Heart left ventricle (tissue), 16 donors: ENCODE data around the gene NFIA. TPM values are rescaled to one million over a fixed set of nuclear protein-coding genes. Genes with fewer than 3 reads are reported as not detected.

Experiments used
- ATAC-seq, 4 donors: fragments of 200-7000 bp; cut with Tn5 transposase; one replicate each; pipeline ENCODE4 v1.9.1; 2020 to 2022; ENCODE audit warnings: moderate library complexity in 4 of 4, mild to moderate bottlenecking in 3 of 4, moderate number of reproducible peaks in 1 of 4
- DNase-seq, 5 donors: peaks; one replicate each; pipeline ENCODE4 v3.0.0-alpha.2; 2020
- H3K27ac ChIP-seq, 12 donors: fragments of 200-600 bp; sonication (generic) in 4 of 12; one replicate each; pipeline versions ENCODE4 v1.5.0 to v1.8.0; 2016 to 2022; ENCODE audit warnings: mild to moderate bottlenecking in 2 of 12
- H3K27me3 ChIP-seq, 9 donors: fragments of 200-600 bp; sonication (generic) in 2 of 9; one replicate each; pipeline versions ENCODE4 v1.5.1 to v1.8.0; 2016 to 2022; ENCODE audit warnings: mild to moderate bottlenecking in 3 of 9
- H3K36me3 ChIP-seq, 9 donors: fragments of 200-600 bp; sonication (generic) in 2 of 9; one replicate each; pipeline versions ENCODE4 v1.5.0 to v1.8.0; 2018 to 2022; ENCODE audit warnings: mild to moderate bottlenecking in 2 of 9
- H3K4me1 ChIP-seq, 12 donors: fragments of 200-600 bp; sonication (generic) in 4 of 12; one replicate each; pipeline versions ENCODE4 v1.5.0 to v1.8.0; 2016 to 2022; ENCODE audit warnings: mild to moderate bottlenecking in 3 of 12
- H3K4me3 ChIP-seq, 12 donors: fragments of 200-600 bp; sonication (generic) in 4 of 12; one replicate each; pipeline versions ENCODE4 v1.5.0 to v1.8.0; 2017 to 2022; ENCODE audit warnings: mild to moderate bottlenecking in 9 of 12, moderate library complexity in 4 of 12
- H3K9me3 ChIP-seq, 12 donors: fragments of 200-600 bp; sonication (generic) in 4 of 12; one replicate each; pipeline versions ENCODE4 v1.5.0 to v1.8.0; 2016 to 2022; ENCODE audit warnings: mild to moderate bottlenecking in 1 of 12
- CTCF ChIP-seq, 12 donors: fragments of 200-600 bp; sonication (generic) in 4 of 12; IDR thresholded peaks; one replicate each; pipeline versions ENCODE4 v1.5.0 to v1.8.0; 2018 to 2022; ENCODE audit warnings: antibody characterized with exemption in 12 of 12, mild to moderate bottlenecking in 5 of 12
- POLR2A ChIP-seq, 2 donors: fragments of 450-650 bp; IDR thresholded peaks; one replicate each; pipeline ENCODE4 v1.6.1; 2017; ENCODE audit warnings: antibody characterized with exemption in 2 of 2, mild to moderate bottlenecking in 2 of 2, moderate library complexity in 2 of 2
- WGBS, 4 donors: extraction: QIAGEN DNeasy Blood & Tissue Kit in 2 of 4; methylation state at CpG; one replicate each; pipeline versions ENCODE4 v1.1.5 to v1.1.7; 2013 to 2018; 5-methylcytosine and 5-hydroxymethylcytosine counted together
- intact Hi-C, 10 donors: fragments of 100-400 bp; cut with DNase I; formaldehyde crosslinking; loops; one replicate each; pipeline versions ENCODE4 v1.11.1 to v1.14.2; 2022
- polyA plus RNA-seq, 2 donors: library from polyadenylated mRNA; stranded (reverse); fragments of 200-250 nt; gene quantifications; one replicate each; pipeline ENCODE4 v1.2.3, GENCODE V29; 2013
- total RNA-seq, 9 donors: library from RNA; depleted of rRNA in 2 of 9; stranded (reverse); fragments of >200 nt in 2 of 9; fragmentation: NEBNext Ultra II Directional in 3 of 9; extraction: Animal tissue kit (Norgen Biotek cat#: 25700) in 3 of 9; gene quantifications; one replicate each; pipeline versions ENCODE4 v1.1.0 to v1.2.4, GENCODE V29; 2016 to 2023
- donor health status: ischemic (EF 13 %, LVEDD 7.1; RV severe dilation, severe dysfunction).
- donor health status: healthy with polysubstance abuse.
- donor health status: DM: no; HTN: yes; CAD: no.
- donor health status: DM: no; HTN: no; CAD: no.
- donor health status: ischemic (EF 25% LVEDD 6.9; RV normal size, moderate dysfunction).
- donor health status: ischemic (EF 25% LVEDD 5.7; RV mildly dilated, moderate dysfunction).
- donor health status: healthy.
- donor health status: DM: yes; HTN: yes; CAD: no.
- donor health status: ischemic (EF 35%, LVEDD 5.7; RV mildly dilated, moderate dysfunction).
- donor health status: nonischemic (EF 11% LVEDD 7.7; RV severe dilation, severe dysfunction).
- donor health status: DM: yes; HTN: yes; CAD: no.
- donor health status: PGD.
- donor health status: ischemic (EF 29% LVEDD 5.4; RV normal size, mild dysfunction).
- donor health status: nonischemic (EF 23%, LVEDD 6.1; RV moderate dilation, normal function).

The NFIA gene
- total and polyA plus RNA-seq, 11 donors, result 12.7 to 121 (median 96.5) TPM

GRCh38 chr1:61083807-61084440, 1.6 kb downstream of the NFIA start:
- H3K9me3 ChIP-seq, result no peaks in the 10 kb centered on the region
- H3K4me1 ChIP-seq, result peaks cover 7 to 68% (median 45%) of the 10 kb centered on the region in 12 donors
- peak overlapping the region; percentile 68 to 95 (median 86) for H3K4me3 ChIP-seq
- ATAC-seq, result no peak
- 3 to 5% (median 4%) methylated on average over 17 of the region's 17 CpGs for WGBS, 4 donors
- DNase-seq, result no peak
- intact Hi-C loops, result loop anchor here in 9 of 10 donors (2.0 to 10.0 kb wide), 11 partner anchors 33 to 369 kb away; no protein-coding TSS in a partner anchor
- TF ChIP-seq POLR2A (IDR thresholded peaks at IDR 0.05) (no peak), CTCF (IDR thresholded peaks at IDR 0.05) (no peak)
- H3K27me3 ChIP-seq, result no peaks in the 10 kb centered on the region
- H3K36me3 ChIP-seq, result peaks cover 0 to 10% (median 9%) of the 10 kb centered on the region in 9 donors
- H3K27ac ChIP-seq, result peak overlapping the region; percentile 94 to 99 (median 96)

- H3K27ac ChIP-seq, result peak overlapping the region; percentile 94 to 99 (median 96)
- H3K4me1 ChIP-seq, result peaks cover 5 to 66% (median 43%) of the 10 kb centered on the region in 12 donors
- DNase-seq, result no peak
- WGBS, 4 donors, result 5 to 13% (median 9%) methylated on average over 5 of the region's 5 CpGs
- H3K9me3 ChIP-seq, result no peaks in the 10 kb centered on the region
- peak overlapping the region; percentile 68 to 95 (median 86) for H3K4me3 ChIP-seq
- TF ChIP-seq CTCF (IDR thresholded peaks at IDR 0.05), result no peak
- TF ChIP-seq POLR2A (IDR thresholded peaks at IDR 0.05), result no peak
- intact Hi-C loops, result loop anchor here in 9 of 10 donors (5.0 to 10.0 kb wide), 10 partner anchors 32 to 368 kb away; no protein-coding TSS in a partner anchor
- H3K27me3 ChIP-seq, result no peaks in the 10 kb centered on the region
- no peak for ATAC-seq
- H3K36me3 ChIP-seq, result peaks cover 0 to 16% (median 13%) of the 10 kb centered on the region in 9 donors
Observed at GRCh38 chr1:61084491-61085031, 2.2 kb downstream of the NFIA start.

- intact Hi-C loops, result loop anchor here in 6 of 10 donors (5.0 to 10.0 kb wide), 4 partner anchors 33 to 249 kb away; no protein-coding TSS in a partner anchor
- ATAC-seq, result no peak
- Histone ChIP-seq H3K36me3 (peaks cover 0 to 21% (median 13%) of the 10 kb centered on the region in 9 donors), H3K27me3 (no peaks in the 10 kb centered on the region), H3K9me3 (no peaks in the 10 kb centered on the region), H3K27ac (peak overlapping the region; percentile 94 to 99 (median 96)), H3K4me1 (peaks cover 2 to 69% (median 45%) of the 10 kb centered on the region in 12 donors), H3K4me3 (peak overlapping the region in 11 of 12 donors; percentile 68 to 95 (median 86))
- 9 to 19% (median 11%) methylated on average over 3 of the region's 3 CpGs for WGBS, 4 donors
- DNase-seq, result no peak
- no peak for TF ChIP-seq CTCF (IDR thresholded peaks at IDR 0.05)
Observed at GRCh38 chr1:61085206-61085982, 3.0 kb downstream of the NFIA start.
